ENCODE measurements around the gene HOXA11. TPM values are rescaled to one million over a fixed set of nuclear protein-coding genes. Genes with fewer than 3 reads are reported as not detected.

The HOXA11 gene
- total RNA-seq, 2 experiments from 2014 or later, result 0.10 TPM; not detected in 1

- Mint-ChIP-seq H3K9me3 (no peaks in the 10 kb centered on the region), H3K4me3 (no peak overlapping the region), H3K4me1 (peaks cover 16% of the 10 kb centered on the region), H3K36me3 (peaks cover 2% of the 10 kb centered on the region), H3K27me3 (peaks cover 88% of the 10 kb centered on the region), H3K27ac (no peak overlapping the region)
- no peak for DNase-seq
Measured at GRCh38 chr7:27181795-27182275, 3.2 kb downstream of the HOXA11 start.

- no peak overlapping the region for H3K27ac Mint-ChIP-seq
- peaks cover 14% of the 10 kb centered on the region for H3K4me1 Mint-ChIP-seq
- peaks cover 88% of the 10 kb centered on the region for H3K27me3 Mint-ChIP-seq
- H3K36me3 Mint-ChIP-seq, result peaks cover 2% of the 10 kb centered on the region
- H3K4me3 Mint-ChIP-seq, result no peak overlapping the region
- no peak for DNase-seq
- no peaks in the 10 kb centered on the region for H3K9me3 Mint-ChIP-seq
Measured at GRCh38 chr7:27180431-27181420, 4.3 kb downstream of the HOXA11 start.

GRCh38 chr7:27179503-27180430 is 5.3 kb downstream of the HOXA11 start:
- Mint-ChIP-seq H3K9me3 (no peaks in the 10 kb centered on the region), H3K36me3 (peaks cover 2% of the 10 kb centered on the region), H3K4me3 (peak overlapping the region; percentile 58), H3K27ac (no peak overlapping the region), H3K27me3 (peaks cover 88% of the 10 kb centered on the region), H3K4me1 (peaks cover 7% of the 10 kb centered on the region)
- DNase-seq, result peak; percentile 68

- Mint-ChIP-seq H3K27ac (no peak overlapping the region), H3K27me3 (peaks cover 88% of the 10 kb centered on the region), H3K4me1 (peaks cover 5% of the 10 kb centered on the region), H3K36me3 (peaks cover 2% of the 10 kb centered on the region), H3K9me3 (no peaks in the 10 kb centered on the region), H3K4me3 (no peak overlapping the region)
- no peak for DNase-seq
Measured at GRCh38 chr7:27179030-27179429, 6.0 kb downstream of the HOXA11 start.

GRCh38 chr7:27178366-27178765 is 6.7 kb downstream of the HOXA11 start:
- Mint-ChIP-seq H3K9me3 (no peaks in the 10 kb centered on the region), H3K27ac (no peak overlapping the region), H3K27me3 (peaks cover 83% of the 10 kb centered on the region), H3K4me3 (no peak overlapping the region), H3K4me1 (peaks cover 5% of the 10 kb centered on the region), H3K36me3 (peaks cover 2% of the 10 kb centered on the region)
- no peak for DNase-seq

GRCh38 chr7:27177795-27178320 is 7.2 kb downstream of the HOXA11 start:
- Mint-ChIP-seq H3K27me3 (peaks cover 79% of the 10 kb centered on the region), H3K9me3 (no peaks in the 10 kb centered on the region)

GRCh38 chr7:27176962-27177794 is 7.9 kb downstream of the HOXA11 start:
- H3K4me1 Mint-ChIP-seq, result peaks cover 7% of the 10 kb centered on the region
- H3K27ac Mint-ChIP-seq, result no peak overlapping the region
- H3K27me3 Mint-ChIP-seq, result peaks cover 78% of the 10 kb centered on the region
- H3K9me3 Mint-ChIP-seq, result no peaks in the 10 kb centered on the region
- peaks cover 2% of the 10 kb centered on the region for H3K36me3 Mint-ChIP-seq
- H3K4me3 Mint-ChIP-seq, result no peak overlapping the region
- DNase-seq, result no peak

More at GRCh38 chr7:27177795-27178320, 7.2 kb downstream of the HOXA11 start:
- Mint-ChIP-seq H3K4me1 (peaks cover 5% of the 10 kb centered on the region), H3K27ac (no peak overlapping the region), H3K36me3 (peaks cover 2% of the 10 kb centered on the region), H3K4me3 (no peak overlapping the region)
- DNase-seq, result no peak

- H3K9me3 Mint-ChIP-seq, result no peaks in the 10 kb centered on the region
- H3K4me3 Mint-ChIP-seq, result no peak overlapping the region
- H3K27me3 Mint-ChIP-seq, result peaks cover 79% of the 10 kb centered on the region
- H3K36me3 Mint-ChIP-seq, result peaks cover 2% of the 10 kb centered on the region
- no peak overlapping the region for H3K27ac Mint-ChIP-seq
- peaks cover 12% of the 10 kb centered on the region for H3K4me1 Mint-ChIP-seq
- DNase-seq, result no peak
Measured at GRCh38 chr7:27176524-27176845, 8.5 kb downstream of the HOXA11 start.

- Mint-ChIP-seq H3K4me1 (peaks cover 13% of the 10 kb centered on the region), H3K4me3 (no peak overlapping the region), H3K36me3 (peaks cover 2% of the 10 kb centered on the region), H3K9me3 (no peaks in the 10 kb centered on the region), H3K27ac (no peak overlapping the region), H3K27me3 (peaks cover 79% of the 10 kb centered on the region)
- DNase-seq, result no peak
Measured at GRCh38 chr7:27175626-27176523, 9.2 kb downstream of the HOXA11 start.

- H3K4me3 Mint-ChIP-seq, result no peak overlapping the region
- peaks cover 16% of the 10 kb centered on the region for H3K4me1 Mint-ChIP-seq
- DNase-seq, result no peak
- peaks cover 83% of the 10 kb centered on the region for H3K27me3 Mint-ChIP-seq
- no peaks in the 10 kb centered on the region for H3K9me3 Mint-ChIP-seq
- peaks cover 2% of the 10 kb centered on the region for H3K36me3 Mint-ChIP-seq
- no peak overlapping the region for H3K27ac Mint-ChIP-seq
Measured at GRCh38 chr7:27174874-27175625, 10.0 kb downstream of the HOXA11 start.

- Mint-ChIP-seq H3K4me1 (peaks cover 12% of the 10 kb centered on the region), H3K27ac (no peak within 1 kb of the TSS), H3K36me3 (no peaks in the 10 kb centered on the region), H3K27me3 (peaks cover 82% of the 10 kb centered on the region), H3K4me3 (peak within 1 kb of the TSS; percentile 25), H3K9me3 (no peaks in the 10 kb centered on the region)
- no peak for DNase-seq
Measured at GRCh38 chr7:27173956-27174873, 10.8 kb downstream of the HOXA11 start, which contains the start of gene HOXA10. TSS of gene HOXA10 (minus strand) at chr7:27174320. CDS start at chr7:27174306, 14 bp downstream.

- Mint-ChIP-seq H3K27me3 (peaks cover 82% of the 10 kb centered on the region), H3K36me3 (no peaks in the 10 kb centered on the region), H3K4me1 (peaks cover 15% of the 10 kb centered on the region), H3K4me3 (no peak overlapping the region), H3K27ac (no peak overlapping the region), H3K9me3 (no peaks in the 10 kb centered on the region)
- no peak for DNase-seq
Measured at GRCh38 chr7:27173511-27173955, 11.5 kb downstream of the HOXA11 start.
